DMS 273 (cell line): ENCODE data around the gene UBB.
A peak's percentile ranks its signal among the peaks of the same experiment; 100 is the strongest.

ENCODE experiments used
- DNase-seq: peaks from one replicate; lab custom pipeline; 2025; ENCODE audit not compliant: unreplicated experiment; lab: John Stamatoyannopoulos, UW

The UBB gene

GRCh38 chr17:16417896-16418684 is 37.2 kb downstream of the UBB start:
- DNase-seq = peak; percentile 69

GRCh38 chr17:16418685-16419068 is 37.8 kb downstream of the UBB start:
- DNase-seq = no peak

- peak; percentile 52 for DNase-seq
These were observed 38.4 kb downstream of the UBB start for GRCh38 chr17:16419074-16419928.

GRCh38 chr17:16419929-16420271 is 39.0 kb downstream of the UBB start:
- no peak for DNase-seq

- DNase-seq = no peak
These were observed 41.5 kb downstream of the UBB start for GRCh38 chr17:16422416-16422815.

GRCh38 chr17:16423226-16423872 is 42.5 kb downstream of the UBB start:
- no peak for DNase-seq

- no peak for DNase-seq
These were observed 44.3 kb downstream of the UBB start for GRCh38 chr17:16425202-16425601.

- DNase-seq = peak; percentile 40
These were observed 45.1 kb downstream of the UBB start for GRCh38 chr17:16425698-16426659.

- DNase-seq = no peak
These were observed 46.1 kb downstream of the UBB start for GRCh38 chr17:16427020-16427419.

- DNase-seq = peak; percentile 78
These were observed 47.4 kb downstream of the UBB start for GRCh38 chr17:16428098-16428882.

- no peak for DNase-seq
These were observed 48.2 kb downstream of the UBB start for GRCh38 chr17:16429083-16429482.

GRCh38 chr17:16430650-16431049 is 49.8 kb downstream of the UBB start:
- no peak for DNase-seq

- no peak for DNase-seq
These were observed 51.1 kb downstream of the UBB start for GRCh38 chr17:16432017-16432416.
